PC-3 (cell line): ENCODE results near the gene KRTAP12-2. TPM values are rescaled to one million over a fixed set of nuclear protein-coding genes. Genes with fewer than 3 reads are reported as not detected.

Source experiments
- ATAC-seq: fragments of 200-7000 bp; cut with Tn5 transposase; 2 replicates; pipeline ENCODE4 v1.9.1; 2020; ENCODE audit warnings: mild to moderate bottlenecking, moderate library complexity
- BruUV-seq: library from RNA; stranded (reverse); fragments of 400-500 nt; replicated peaks from 2 replicates; lab custom pipeline; 2021; lab: Mats Ljungman, UMichigan
- CTCF ChIA-PET: fragments of 300-600 bp; sonication (Branson Sonifier 250); formaldehyde crosslinking; loops from one replicate; lab custom pipeline; 2022; ENCODE audit warnings: antibody characterized with exemption; lab: Charles Lee
- POLR2A ChIA-PET: fragments of 300-600 bp; sonication (Branson Sonifier 250); formaldehyde crosslinking; loops from one replicate; lab custom pipeline; 2022; ENCODE audit warnings: antibody characterized with exemption; ENCODE audit not compliant: unreplicated experiment; lab: Charles Lee
- DNase-seq: peaks from one replicate; pipeline ENCODE4 v3.0.0-alpha.2; 2015
- H2AFZ ChIP-seq: fragments of 300-600 bp; sonication (generic); 2 replicates; pipeline ENCODE4 v1.6.0; 2016; ENCODE audit warnings: antibody characterized with exemption, low read length
- H3F3A ChIP-seq: fragments of 300-600 bp; sonication (generic); one replicate; pipeline ENCODE4 v1.6.0; 2017; ENCODE audit warnings: antibody characterized with exemption, low read length, control low read depth, mild to moderate bottlenecking; ENCODE audit not compliant: unreplicated experiment
- H3K27ac ChIP-seq: fragments of 300-600 bp; sonication (generic); 2 replicates; pipeline ENCODE4 v1.5.1; 2016; ENCODE audit warnings: mild to moderate bottlenecking, low read length
- H3K27me3 ChIP-seq: fragments of 300-600 bp; sonication (generic); 2 replicates; pipeline ENCODE4 v1.6.1; 2016; ENCODE audit warnings: low read length, mixed read lengths
- H3K36me3 ChIP-seq: fragments of 300-600 bp; sonication (generic); 2 replicates; pipeline ENCODE4 v1.6.1; 2016; ENCODE audit warnings: low read depth, mixed run types, low read length, mixed read lengths
- H3K4me1 ChIP-seq: fragments of 300-600 bp; sonication (generic); 2 replicates; pipeline ENCODE4 v1.5.1; 2016; ENCODE audit warnings: low read length; ENCODE audit not compliant: insufficient read depth
- H3K4me2 ChIP-seq: fragments of 300-600 bp; sonication (generic); 2 replicates; pipeline ENCODE4 v1.6.0; 2016; ENCODE audit warnings: low read length
- H3K4me3 ChIP-seq: fragments of 300-600 bp; sonication (generic); 2 replicates; pipeline ENCODE4 v1.5.1; 2016; ENCODE audit warnings: mild to moderate bottlenecking, low read length, mixed read lengths
- H3K79me2 ChIP-seq: fragments of 300-600 bp; sonication (generic); 2 replicates; pipeline ENCODE4 v1.6.1; 2017; ENCODE audit warnings: low read length, mixed read lengths
- H3K9ac ChIP-seq: fragments of 300-600 bp; sonication (generic); 2 replicates; pipeline ENCODE4 v1.6.0; 2016; ENCODE audit warnings: mild to moderate bottlenecking, low read length
- H3K9me2 ChIP-seq: fragments of 300-600 bp; sonication (generic); replicated peaks from 2 replicates; pipeline ENCODE4 v1.6.1; 2016; ENCODE audit warnings: mixed run types, low read length, mixed read lengths
- H3K9me3 ChIP-seq: fragments of 300-600 bp; sonication (generic); 2 replicates; pipeline ENCODE4 v1.6.1; 2016; ENCODE audit warnings: low read length, mixed read lengths
- H4K20me1 ChIP-seq: fragments of 300-600 bp; sonication (generic); 2 replicates; pipeline ENCODE4 v1.6.1; 2016; ENCODE audit warnings: low read length, mixed read lengths
- CTCF ChIP-seq: fragments of 300-600 bp; sonication (generic); conservative IDR thresholded peaks from 2 replicates; pipeline ENCODE4 v1.5.1; 2017; ENCODE audit warnings: antibody characterized with exemption, low read depth, mild to moderate bottlenecking, low read length
- EZH2 ChIP-seq: fragments of 300-600 bp; sonication (generic); IDR thresholded peaks from one replicate; pipeline ENCODE4 v1.6.1; 2017; ENCODE audit warnings: antibody characterized with exemption, mild to moderate bottlenecking, low read length; ENCODE audit not compliant: unreplicated experiment
- EZH2phosphoT487 ChIP-seq: fragments of 300-600 bp; sonication (generic); IDR thresholded peaks from 2 replicates; pipeline ENCODE4 v1.6.1; 2018; ENCODE audit warnings: mild to moderate bottlenecking, antibody characterized with exemption, low read length, borderline replicate concordance
- intact Hi-C: fragments of 100-400 bp; cut with micrococcal nuclease; formaldehyde crosslinking; loops from 2 replicates; pipeline ENCODE4 v1.9.0; 2023
- total RNA-seq: library from RNA; depleted of rRNA; stranded (reverse); fragments of >200 nt; gene quantifications from 2 replicates; pipeline ENCODE4 v1.2.3, GENCODE V29; 2014

The KRTAP12-2 gene
- total RNA-seq, 1 experiment from 2014 or later, result not detected

- DNase-seq, result no peak
- no peaks in the 10 kb centered on the region for H3K36me3 ChIP-seq
- no peak overlapping the region for H2AFZ ChIP-seq
- H3K4me3 ChIP-seq, result no peak overlapping the region
- no peak overlapping the region for H3K9ac ChIP-seq
- no peaks in the 10 kb centered on the region for H3K79me2 ChIP-seq
- TF ChIP-seq CTCF, result no peak
- TF ChIP-seq EZH2phosphoT487, result no peak
- TF ChIP-seq EZH2, result no peak
- H3K4me2 ChIP-seq, result no peak overlapping the region
- no TSS peak for BruUV-seq
- ChIA-PET POLR2A (no interaction called here), CTCF (no interaction called here)
- H3K9me3 ChIP-seq, result no peaks in the 10 kb centered on the region
- no peaks in the 10 kb centered on the region for H3K4me1 ChIP-seq
- no peaks in the 10 kb centered on the region for H4K20me1 ChIP-seq
- no peak overlapping the region for H3K27ac ChIP-seq
- H3F3A ChIP-seq, result no peaks in the 10 kb centered on the region
- H3K9me2 ChIP-seq, result no peaks in the 10 kb centered on the region
- H3K27me3 ChIP-seq, result no peaks in the 10 kb centered on the region
- intact Hi-C loops, result no loop called here
- ATAC-seq, result no peak
Measured at GRCh38 chr21:44684483-44684882, 17.8 kb upstream of the KRTAP12-2 start.

DNA sequence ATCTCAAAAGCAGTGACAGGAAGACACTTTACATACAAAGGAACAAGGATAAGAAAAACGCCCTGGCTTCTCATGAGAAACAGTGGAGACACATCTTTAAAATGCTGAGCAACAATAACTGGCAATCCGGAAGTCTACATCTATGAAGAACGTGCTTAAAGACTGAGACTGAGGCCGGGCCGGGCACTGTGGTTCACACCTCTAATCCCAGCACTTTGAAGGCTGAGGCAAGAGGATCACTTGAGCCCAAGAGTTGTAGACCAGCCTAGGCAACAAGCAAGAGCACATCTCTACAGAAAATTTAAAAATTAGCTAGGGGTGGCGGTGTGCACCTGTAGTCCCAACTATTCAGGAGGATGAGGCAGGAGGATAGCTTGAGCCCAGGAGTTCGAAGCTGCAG, 17.4 kb upstream of the KRTAP12-2 start:
- Histone ChIP-seq H3K4me1 (no peaks in the 10 kb centered on the region), H3K36me3 (no peaks in the 10 kb centered on the region), H3K9ac (no peak overlapping the region), H4K20me1 (no peaks in the 10 kb centered on the region), H3K4me2 (no peak overlapping the region), H3K9me2 (no peaks in the 10 kb centered on the region), H3K27ac (no peak overlapping the region), H3K27me3 (no peaks in the 10 kb centered on the region), H3K79me2 (no peaks in the 10 kb centered on the region), H2AFZ (no peak overlapping the region), H3F3A (no peaks in the 10 kb centered on the region), H3K4me3 (no peak overlapping the region), H3K9me3 (no peaks in the 10 kb centered on the region)
- DNase-seq (no peak), ATAC-seq (no peak)
- BruUV-seq, result no TSS peak
- ChIA-PET POLR2A (no interaction called here), CTCF (no interaction called here)
- intact Hi-C loops, result no loop called here
- no peak for TF ChIP-seq CTCF

DNA sequence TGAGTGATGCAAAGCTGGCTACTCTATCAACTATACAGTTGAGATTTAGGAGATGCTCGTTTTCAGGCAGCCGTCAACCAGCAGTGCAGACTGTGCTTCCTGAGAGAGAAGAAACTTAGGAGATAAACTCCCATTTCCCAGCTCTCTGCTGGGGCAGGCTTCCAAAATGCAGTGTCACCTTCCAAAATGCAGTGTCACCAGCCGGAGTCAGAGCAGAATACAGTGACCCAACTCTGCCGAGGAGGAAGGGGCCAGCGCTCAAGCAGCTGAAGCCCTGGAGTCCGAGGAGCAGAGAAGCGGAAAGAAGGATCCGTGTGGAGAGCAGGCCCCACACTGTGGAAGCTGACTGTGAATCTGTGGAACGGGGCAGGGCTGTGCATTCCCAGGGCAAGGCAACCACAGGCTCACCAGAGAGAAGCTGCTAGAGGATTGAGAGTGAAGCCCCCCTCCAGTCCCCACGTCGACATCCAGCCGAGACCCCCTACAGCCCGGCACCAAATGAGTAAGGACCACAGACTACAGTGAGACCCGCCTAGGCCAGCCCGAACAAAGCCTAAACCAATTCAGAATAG, 15.9 kb upstream of the KRTAP12-2 start:
- H3K27me3 ChIP-seq, result no peaks in the 10 kb centered on the region
- H4K20me1 ChIP-seq, result no peaks in the 10 kb centered on the region
- H3K36me3 ChIP-seq, result no peaks in the 10 kb centered on the region
- CTCF ChIA-PET, result no interaction called here
- intact Hi-C loops, result no loop called here
- no TSS peak for BruUV-seq
- no peaks in the 10 kb centered on the region for H3K4me1 ChIP-seq
- no peaks in the 10 kb centered on the region for H3K9me2 ChIP-seq
- H3K79me2 ChIP-seq, result no peaks in the 10 kb centered on the region
- no peak overlapping the region for H2AFZ ChIP-seq
- H3K27ac ChIP-seq, result no peak overlapping the region
- TF ChIP-seq CTCF (no peak), EZH2 (no peak), EZH2phosphoT487 (no peak)
- POLR2A ChIA-PET, result no interaction called here
- no peak overlapping the region for H3K4me2 ChIP-seq
- H3K9ac ChIP-seq, result no peak overlapping the region
- H3F3A ChIP-seq, result no peaks in the 10 kb centered on the region
- no peak for DNase-seq
- ATAC-seq, result no peak
- no peaks in the 10 kb centered on the region for H3K9me3 ChIP-seq
- H3K4me3 ChIP-seq, result no peak overlapping the region
